ENCODE measurements around the gene ZNF146. TPM values are rescaled to one million over a fixed set of nuclear protein-coding genes. Genes with fewer than 3 reads are reported as not detected.

The ZNF146 gene
- total and polyA plus RNA-seq, 2 of the 8 experiments (the other 6 are each of a cell fraction or from before 2014, with no cell fraction given): 27.0 to 161 TPM

GRCh38 chr19:36198119-36198518, 16.8 kb upstream of the ZNF146 start (continued):
- TF ChIP-seq SP1 (IDR thresholded peaks at IDR 0.05; ENCODE audit: low read depth, low read length): no peak
- no peak for TF ChIP-seq BCL11A (IDR thresholded peaks at IDR 0.05; ENCODE audit: low read depth in 2 of 2, low read length in 2 of 2)
- no peak for TF ChIP-seq POLR2A (IDR thresholded peaks at IDR 0.05; ENCODE audit: control extremely low read depth in 1 of 2, low read depth in 2 of 2, low read length in 2 of 2)
- TF ChIP-seq FOSL1 (IDR thresholded peaks at IDR 0.05; ENCODE audit: insufficient read depth, low read depth, low read length): no peak
- no peak for TF ChIP-seq CHD1 (IDR thresholded peaks at IDR 0.05; ENCODE audit: low read depth, low read length)
